Right lobe of liver (tissue), 4 donors: ENCODE data around the gene PML.

Experiments
- CTCF ChIP-seq, 4 donors: fragments of 200-600 bp in 3 of 4; fragments of 450-650 bp in 1 of 4; IDR thresholded peaks; one replicate each; pipeline versions ENCODE4 v1.5.1 to v1.8.0; 2016 to 2022; ENCODE audit warnings: antibody characterized with exemption in 4 of 4, mild to moderate bottlenecking in 2 of 4
- POLR2A ChIP-seq: fragments of 450-650 bp; IDR thresholded peaks from one replicate; pipeline ENCODE4 v1.6.1; 2017; ENCODE audit warnings: antibody characterized with exemption, mild to moderate bottlenecking
- donor health status: DM: no; HTN: no; CAD: no.
- donor health status: DM: no; HTN: no; CAD: no.
- donor health status: DM: no; HTN: yes; CAD: no.

GRCh38 chr15:73987681-73988444, 6.7 kb upstream of the PML start:
- no peak for TF ChIP-seq CTCF (IDR thresholded peaks at IDR 0.05)
- TF ChIP-seq POLR2A: no peak
